CD14-positive monocyte (primary cell): ENCODE measurements around the gene CACNA1C. TPM values are rescaled to one million over a fixed set of nuclear protein-coding genes. Genes with fewer than 3 reads are reported as not detected.

Experiments used
- DNase-seq, 3 donors: peaks; one replicate each; pipeline ENCODE4 v3.0.0-alpha.2; 2011 to 2022
- H2AFZ ChIP-seq: 2 replicates; pipeline ENCODE4 v1.6.0; 2012; ENCODE audit warnings: mild to moderate bottlenecking, low read depth, low read length, inconsistent platforms; ENCODE audit not compliant: insufficient read depth, poor library complexity, severe bottlenecking
- H3K27ac ChIP-seq, 2 donors: 1 replicate in 1 of 2; 2 replicates in 1 of 2; pipeline ENCODE4 v1.5.1; 2012 to 2013; ENCODE audit warnings: low read length in 2 of 2, control low read depth in 1 of 2, inconsistent platforms in 1 of 2, low read depth in 1 of 2, mild to moderate bottlenecking in 1 of 2
- H3K27me3 ChIP-seq, 2 donors: one replicate each; pipeline versions ENCODE4 v1.6.0 to v1.6.1; 2011 to 2013; ENCODE audit warnings: low read length in 2 of 2; ENCODE audit not compliant: control insufficient read depth in 2 of 2, insufficient read depth in 2 of 2
- H3K36me3 ChIP-seq, 2 donors: replicated peaks in 1 of 2; 1 replicate in 1 of 2; 2 replicates in 1 of 2; pipeline versions ENCODE4 v1.5.1 to v1.6.1; 2012 to 2013; ENCODE audit warnings: low read length in 2 of 2, control low read depth in 1 of 2, inconsistent platforms in 1 of 2, mild to moderate bottlenecking in 1 of 2; ENCODE audit not compliant: insufficient read depth in 2 of 2, control insufficient read depth in 1 of 2
- H3K4me1 ChIP-seq, 2 donors: 1 replicate in 1 of 2; 2 replicates in 1 of 2; pipeline versions ENCODE4 v1.5.1 to v1.6.1; 2012 to 2013; ENCODE audit warnings: low read length in 2 of 2, control low read depth in 1 of 2, inconsistent platforms in 1 of 2, mild to moderate bottlenecking in 1 of 2, moderate library complexity in 1 of 2; ENCODE audit not compliant: insufficient read depth in 2 of 2, control insufficient read depth in 1 of 2
- H3K4me2 ChIP-seq: replicated peaks from 2 replicates; pipeline ENCODE3; 2012; ENCODE audit warnings: low read length, moderate library complexity, mild to moderate bottlenecking; ENCODE audit not compliant: poor library complexity, severe bottlenecking; ENCODE audit errors: extremely low read depth
- H3K4me3 ChIP-seq, 3 experiments: fragments of 200-600 bp in 1 of 3; sonication (generic) in 1 of 3; replicated peaks in 1 of 3; 1 replicate in 2 of 3; 2 replicates in 1 of 3; pipeline ENCODE4 v1.5.1; 2011 to 2013; ENCODE audit warnings: low read length in 3 of 3, mild to moderate bottlenecking in 3 of 3, control low read depth in 2 of 3, low read depth in 2 of 3, inconsistent platforms in 1 of 3, moderate library complexity in 1 of 3
- H3K79me2 ChIP-seq: 2 replicates; pipeline ENCODE4 v1.6.0; 2012; ENCODE audit warnings: mild to moderate bottlenecking, control low read depth, inconsistent platforms, low read length, moderate library complexity; ENCODE audit not compliant: insufficient read depth
- H3K9ac ChIP-seq: 2 replicates; pipeline ENCODE4 v1.6.0; 2017; ENCODE audit warnings: low read length, mild to moderate bottlenecking; ENCODE audit not compliant: insufficient read depth, poor library complexity, severe bottlenecking
- H3K9me3 ChIP-seq, 2 donors: replicated peaks in 1 of 2; 1 replicate in 1 of 2; 2 replicates in 1 of 2; pipeline versions ENCODE4 v1.5.1 to v1.6.1; 2012 to 2013; ENCODE audit warnings: low read length in 2 of 2, control low read depth in 1 of 2; ENCODE audit not compliant: control insufficient read depth in 1 of 2, insufficient read depth in 1 of 2
- H4K20me1 ChIP-seq: 2 replicates; pipeline ENCODE4 v1.6.0; 2012; ENCODE audit warnings: mild to moderate bottlenecking, low read length, control low read depth, moderate library complexity; ENCODE audit not compliant: insufficient read depth
- H3K27ac Mint-ChIP-seq, 7 donors: one replicate each; pipeline ENCODE4 v1.8.0; 2020; ENCODE audit warnings: mild to moderate bottlenecking in 7 of 7, mixed read lengths in 7 of 7, moderate library complexity in 6 of 7, inconsistent platforms in 2 of 7
- H3K27me3 Mint-ChIP-seq, 3 donors: one replicate each; pipeline ENCODE4 v1.8.0; 2021 to 2022; ENCODE audit warnings: low read depth in 3 of 3, mild to moderate bottlenecking in 3 of 3, mixed read lengths in 3 of 3, moderate library complexity in 3 of 3, inconsistent platforms in 1 of 3
- H3K36me3 Mint-ChIP-seq, 2 donors: one replicate each; pipeline ENCODE4 v1.8.0; 2020; ENCODE audit warnings: mixed read lengths in 2 of 2, inconsistent platforms in 1 of 2, mild to moderate bottlenecking in 1 of 2
- H3K4me1 Mint-ChIP-seq: one replicate; pipeline ENCODE4 v1.8.0; 2020; ENCODE audit warnings: mild to moderate bottlenecking, mixed read lengths
- H3K4me3 Mint-ChIP-seq, 2 donors: one replicate each; pipeline ENCODE4 v1.8.0; 2020; ENCODE audit warnings: mild to moderate bottlenecking in 2 of 2, mixed read lengths in 2 of 2, moderate library complexity in 1 of 2
- H3K9me3 Mint-ChIP-seq, 7 donors: one replicate each; pipeline ENCODE4 v1.8.0; 2020 to 2022; ENCODE audit warnings: mixed read lengths in 7 of 7, mild to moderate bottlenecking in 6 of 7, moderate library complexity in 6 of 7, inconsistent platforms in 2 of 7
- WGBS: methylation state at CpG from one replicate; pipeline ENCODE4 v1.1.5; 2013; ENCODE audit warnings: missing lambda C conversion rate; ENCODE audit not compliant: insufficient coverage; 5-methylcytosine and 5-hydroxymethylcytosine counted together
- intact Hi-C, 2 donors: fragments of 100-400 bp; cut with micrococcal nuclease; formaldehyde crosslinking; loops; one replicate each; pipeline versions ENCODE4 v1.15.0 to v1.15.1; 2023
- polyA plus RNA-seq, 3 donors: library from polyadenylated mRNA; depleted of rRNA in 1 of 3; unstranded in 2 of 3; stranded (reverse) in 1 of 3; fragments of 300-500 nt in 2 of 3; fragments of >200 nt in 1 of 3; fragmentation: Illumina TruSeq in 2 of 3; gene quantifications; 1 replicate in 2 of 3; 2 replicates in 1 of 3; pipeline ENCODE4 v1.2.3, GENCODE V29; 2012 to 2021
- TF ChIP-seq, protein P1 (sequence below): fragments of 200-600 bp; IDR thresholded peaks from one replicate; pipeline ENCODE4 v1.8.0; 2022; ENCODE audit warnings: antibody characterized with exemption, mild to moderate bottlenecking

Gene CACNA1C
- polyA plus RNA-seq, 3 donors: not detected

- Histone ChIP-seq H3K27me3 (peaks cover 0 to 26% of the 10 kb centered on the region in 2 donors), H3K4me1 (no peaks in the 10 kb centered on the region), H3K36me3 (no peaks in the 10 kb centered on the region), H3K9ac (no peak overlapping the region), H3K27ac (no peak overlapping the region), H3K9me3 (no peaks in the 10 kb centered on the region), H3K79me2 (no peaks in the 10 kb centered on the region), H3K4me3 (no peak overlapping the region), H4K20me1 (no peaks in the 10 kb centered on the region), H3K4me2 (no peak overlapping the region), H2AFZ (no peak overlapping the region)
- Mint-ChIP-seq H3K27ac (no peak overlapping the region), H3K4me3 (no peak overlapping the region), H3K4me1 (peaks cover 7% of the 10 kb centered on the region), H3K27me3 (peaks cover 17 to 41% (median 19%) of the 10 kb centered on the region in 3 donors), H3K36me3 (no peaks in the 10 kb centered on the region), H3K9me3 (no peaks in the 10 kb centered on the region)
- DNase-seq: no peak
- WGBS: no CpG with 5 or more reads among the region's 5 CpGs
- TF ChIP-seq, protein P1, sequence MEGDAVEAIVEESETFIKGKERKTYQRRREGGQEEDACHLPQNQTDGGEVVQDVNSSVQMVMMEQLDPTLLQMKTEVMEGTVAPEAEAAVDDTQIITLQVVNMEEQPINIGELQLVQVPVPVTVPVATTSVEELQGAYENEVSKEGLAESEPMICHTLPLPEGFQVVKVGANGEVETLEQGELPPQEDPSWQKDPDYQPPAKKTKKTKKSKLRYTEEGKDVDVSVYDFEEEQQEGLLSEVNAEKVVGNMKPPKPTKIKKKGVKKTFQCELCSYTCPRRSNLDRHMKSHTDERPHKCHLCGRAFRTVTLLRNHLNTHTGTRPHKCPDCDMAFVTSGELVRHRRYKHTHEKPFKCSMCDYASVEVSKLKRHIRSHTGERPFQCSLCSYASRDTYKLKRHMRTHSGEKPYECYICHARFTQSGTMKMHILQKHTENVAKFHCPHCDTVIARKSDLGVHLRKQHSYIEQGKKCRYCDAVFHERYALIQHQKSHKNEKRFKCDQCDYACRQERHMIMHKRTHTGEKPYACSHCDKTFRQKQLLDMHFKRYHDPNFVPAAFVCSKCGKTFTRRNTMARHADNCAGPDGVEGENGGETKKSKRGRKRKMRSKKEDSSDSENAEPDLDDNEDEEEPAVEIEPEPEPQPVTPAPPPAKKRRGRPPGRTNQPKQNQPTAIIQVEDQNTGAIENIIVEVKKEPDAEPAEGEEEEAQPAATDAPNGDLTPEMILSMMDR: no peak
- intact Hi-C loops: no loop called here
Measured at GRCh38 chr12:2629051-2629450, 576.3 kb downstream of the CACNA1C start.

DNA sequence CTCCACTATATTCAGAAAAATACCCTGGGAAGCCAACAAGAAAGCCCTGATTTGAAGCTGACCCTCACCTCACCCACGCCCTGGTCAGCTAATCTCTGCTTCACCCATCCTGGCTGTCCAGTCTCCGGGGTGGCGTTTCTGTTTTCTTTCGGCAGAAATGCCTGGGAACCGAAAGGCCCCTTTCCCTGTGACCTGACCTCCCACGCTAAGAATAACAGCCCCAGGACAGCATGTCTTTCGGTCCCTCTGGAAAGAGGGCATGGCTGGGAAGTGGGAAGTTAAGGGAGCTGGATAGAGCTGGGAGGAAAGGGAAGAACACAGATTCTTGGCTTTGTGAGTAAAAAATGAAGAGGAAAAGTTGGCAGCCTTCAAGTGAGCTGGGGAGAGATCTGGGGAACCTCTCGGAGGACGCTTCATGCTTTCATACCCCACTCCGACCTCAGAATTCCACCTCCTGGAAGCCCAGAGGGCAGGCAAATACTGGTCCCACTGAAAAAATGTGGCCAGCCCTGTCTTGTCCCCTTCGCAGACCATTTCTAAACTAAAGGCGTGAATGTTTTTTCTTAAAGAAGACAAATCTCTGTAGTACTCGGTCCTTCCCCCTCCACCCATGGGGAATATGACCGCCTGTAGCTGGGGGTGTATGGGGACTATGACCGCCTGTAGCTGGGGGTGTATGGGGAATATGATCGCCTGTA lies 579.0 kb downstream of the CACNA1C start:
- Mint-ChIP-seq H3K27me3 (peaks cover 5 to 20% (median 14%) of the 10 kb centered on the region in 3 donors), H3K4me3 (no peak overlapping the region), H3K9me3 (peaks cover 0 to 2% (median 0%) of the 10 kb centered on the region in 7 donors), H3K36me3 (no peaks in the 10 kb centered on the region), H3K4me1 (peaks cover 7% of the 10 kb centered on the region), H3K27ac (peak overlapping the region in 1 of 7 donors; percentile 15)
- H3K27me3 ChIP-seq: peaks cover 0 to 9% of the 10 kb centered on the region in 2 donors
- H3K9ac ChIP-seq: no peak overlapping the region
- no peak for DNase-seq
- H3K9me3 ChIP-seq: no peaks in the 10 kb centered on the region
- no peak overlapping the region for H3K4me2 ChIP-seq
- no peak overlapping the region for H3K27ac ChIP-seq
- no peak overlapping the region for H2AFZ ChIP-seq
- intact Hi-C loops: no loop called here
- TF ChIP-seq, protein P1: no peak
- no peaks in the 10 kb centered on the region for H3K4me1 ChIP-seq
- 100% methylated on average over 6 of the region's 16 CpGs for WGBS
- H3K79me2 ChIP-seq: no peaks in the 10 kb centered on the region
- no peaks in the 10 kb centered on the region for H4K20me1 ChIP-seq
- no peaks in the 10 kb centered on the region for H3K36me3 ChIP-seq
- H3K4me3 ChIP-seq: no peak overlapping the region
